ENCODE data around the gene MDFIC2.
"Not testable (repeated sequence)": the region's sequence is repeated elsewhere in the genome, so short reads cannot be mapped to it uniquely, and the experiment has no call there.

Gene MDFIC2

GRCh38 chr3:70250492-70250891, 61.9 kb downstream of the MDFIC2 start:
- DNase-seq, result no peak

- no peak for DNase-seq
Observed at GRCh38 chr3:70249509-70250160, 62.8 kb downstream of the MDFIC2 start.

- no peak for DNase-seq
Observed at GRCh38 chr3:70248856-70249255, 63.6 kb downstream of the MDFIC2 start.

- DNase-seq, result no peak
Observed at GRCh38 chr3:70247955-70248354, 64.5 kb downstream of the MDFIC2 start.

GRCh38 chr3:70245746-70246525, 66.5 kb downstream of the MDFIC2 start:
- no peak for DNase-seq

GRCh38 chr3:70244422-70244821, 68.0 kb downstream of the MDFIC2 start:
- no peak for DNase-seq

- DNase-seq, result no peak
Observed at GRCh38 chr3:70242297-70242882, 70.0 kb downstream of the MDFIC2 start.

GRCh38 chr3:70233812-70234211, 78.6 kb downstream of the MDFIC2 start:
- DNase-seq, result no peak

- DNase-seq, result no peak
Observed at GRCh38 chr3:70233112-70233511, 79.3 kb downstream of the MDFIC2 start.

- no peak for DNase-seq
Observed at GRCh38 chr3:70231266-70231701, 81.2 kb downstream of the MDFIC2 start.

- DNase-seq, result no peak
Observed at GRCh38 chr3:70227437-70227836, 85.0 kb downstream of the MDFIC2 start.

GRCh38 chr3:70225146-70225545, 87.3 kb downstream of the MDFIC2 start:
- DNase-seq, result no peak

- no peak for DNase-seq
Observed at GRCh38 chr3:70224337-70224736, 88.1 kb downstream of the MDFIC2 start.

- DNase-seq, result no peak
Observed at GRCh38 chr3:70218471-70218870, 94.0 kb downstream of the MDFIC2 start.

GRCh38 chr3:70211274-70211673, 101.2 kb downstream of the MDFIC2 start:
- DNase-seq, result not testable (repeated sequence)

GRCh38 chr3:70201975-70202374, 110.5 kb downstream of the MDFIC2 start:
- no peak for DNase-seq

GRCh38 chr3:70189884-70190473, 122.5 kb downstream of the MDFIC2 start:
- DNase-seq, result no peak

GRCh38 chr3:70186221-70186620, 126.2 kb downstream of the MDFIC2 start:
- no peak for DNase-seq

GRCh38 chr3:70185661-70186060, 126.8 kb downstream of the MDFIC2 start:
- DNase-seq, result no peak

- DNase-seq, result no peak
Observed at GRCh38 chr3:70183781-70184504, 128.5 kb downstream of the MDFIC2 start.

- no peak for DNase-seq
Observed at GRCh38 chr3:70182166-70182565, 130.3 kb downstream of the MDFIC2 start.

GRCh38 chr3:70180664-70181063, 131.8 kb downstream of the MDFIC2 start:
- DNase-seq, result no peak

GRCh38 chr3:70179111-70179510, 133.3 kb downstream of the MDFIC2 start:
- DNase-seq, result no peak
